Heart left ventricle (tissue), 16 donors: Measurements from ENCODE around the gene GPR87. TPM values are rescaled to one million over a fixed set of nuclear protein-coding genes. Genes with fewer than 3 reads are reported as not detected.

ENCODE experiments used
- ATAC-seq, 4 donors: fragments of 200-7000 bp; cut with Tn5 transposase; one replicate each; pipeline ENCODE4 v1.9.1; 2020 to 2022; ENCODE audit warnings: moderate library complexity in 4 of 4, mild to moderate bottlenecking in 3 of 4, moderate number of reproducible peaks in 1 of 4
- DNase-seq, 5 donors: peaks; one replicate each; pipeline ENCODE4 v3.0.0-alpha.2; 2020
- H3K27ac ChIP-seq, 12 donors: fragments of 200-600 bp; sonication (generic) in 4 of 12; one replicate each; pipeline versions ENCODE4 v1.5.0 to v1.8.0; 2016 to 2022; ENCODE audit warnings: mild to moderate bottlenecking in 2 of 12
- H3K27me3 ChIP-seq, 9 donors: fragments of 200-600 bp; sonication (generic) in 2 of 9; one replicate each; pipeline versions ENCODE4 v1.5.1 to v1.8.0; 2016 to 2022; ENCODE audit warnings: mild to moderate bottlenecking in 3 of 9
- H3K36me3 ChIP-seq, 9 donors: fragments of 200-600 bp; sonication (generic) in 2 of 9; one replicate each; pipeline versions ENCODE4 v1.5.0 to v1.8.0; 2018 to 2022; ENCODE audit warnings: mild to moderate bottlenecking in 2 of 9
- H3K4me1 ChIP-seq, 12 donors: fragments of 200-600 bp; sonication (generic) in 4 of 12; one replicate each; pipeline versions ENCODE4 v1.5.0 to v1.8.0; 2016 to 2022; ENCODE audit warnings: mild to moderate bottlenecking in 3 of 12
- H3K4me3 ChIP-seq, 12 donors: fragments of 200-600 bp; sonication (generic) in 4 of 12; one replicate each; pipeline versions ENCODE4 v1.5.0 to v1.8.0; 2017 to 2022; ENCODE audit warnings: mild to moderate bottlenecking in 9 of 12, moderate library complexity in 4 of 12
- H3K9me3 ChIP-seq, 12 donors: fragments of 200-600 bp; sonication (generic) in 4 of 12; one replicate each; pipeline versions ENCODE4 v1.5.0 to v1.8.0; 2016 to 2022; ENCODE audit warnings: mild to moderate bottlenecking in 1 of 12
- POLR2A ChIP-seq, 2 donors: fragments of 450-650 bp; IDR thresholded peaks; one replicate each; pipeline ENCODE4 v1.6.1; 2017; ENCODE audit warnings: antibody characterized with exemption in 2 of 2, mild to moderate bottlenecking in 2 of 2, moderate library complexity in 2 of 2
- WGBS, 4 donors: extraction: QIAGEN DNeasy Blood & Tissue Kit in 2 of 4; methylation state at CpG; one replicate each; pipeline versions ENCODE4 v1.1.5 to v1.1.7; 2013 to 2018; 5-methylcytosine and 5-hydroxymethylcytosine counted together
- intact Hi-C, 10 donors: fragments of 100-400 bp; cut with DNase I; formaldehyde crosslinking; loops; one replicate each; pipeline versions ENCODE4 v1.11.1 to v1.14.2; 2022
- long read RNA-seq, 3 donors: library from polyadenylated mRNA; unstranded; transcript quantifications; one replicate each; pipeline ENCODE4 v2.0.0, GENCODE V29; 2020 to 2021
- polyA plus RNA-seq, 2 donors: library from polyadenylated mRNA; stranded (reverse); fragments of 200-250 nt; gene quantifications; one replicate each; pipeline ENCODE4 v1.2.3, GENCODE V29; 2013
- total RNA-seq, 9 donors: library from RNA; depleted of rRNA in 2 of 9; stranded (reverse); fragments of >200 nt in 2 of 9; fragmentation: NEBNext Ultra II Directional in 3 of 9; extraction: Animal tissue kit (Norgen Biotek cat#: 25700) in 3 of 9; gene quantifications; one replicate each; pipeline versions ENCODE4 v1.1.0 to v1.2.4, GENCODE V29; 2016 to 2023
- TF ChIP-seq, protein P1 (sequence below), 12 donors: fragments of 200-600 bp; sonication (generic) in 4 of 12; IDR thresholded peaks; one replicate each; pipeline versions ENCODE4 v1.5.0 to v1.8.0; 2018 to 2022; ENCODE audit warnings: antibody characterized with exemption in 12 of 12, mild to moderate bottlenecking in 5 of 12
- donor health status: ischemic (EF 13 %, LVEDD 7.1; RV severe dilation, severe dysfunction).
- donor health status: healthy with polysubstance abuse.
- donor health status: DM: no; HTN: yes; CAD: no.
- donor health status: DM: no; HTN: no; CAD: no.
- donor health status: ischemic (EF 25% LVEDD 6.9; RV normal size, moderate dysfunction).
- donor health status: ischemic (EF 25% LVEDD 5.7; RV mildly dilated, moderate dysfunction).
- donor health status: healthy.
- donor health status: DM: yes; HTN: yes; CAD: no.
- donor health status: ischemic (EF 35%, LVEDD 5.7; RV mildly dilated, moderate dysfunction).
- donor health status: nonischemic (EF 11% LVEDD 7.7; RV severe dilation, severe dysfunction).
- donor health status: DM: yes; HTN: yes; CAD: no.
- donor health status: PGD.
- donor health status: ischemic (EF 29% LVEDD 5.4; RV normal size, mild dysfunction).
- donor health status: nonischemic (EF 23%, LVEDD 6.1; RV moderate dilation, normal function).

GPR87 gene, protein sequence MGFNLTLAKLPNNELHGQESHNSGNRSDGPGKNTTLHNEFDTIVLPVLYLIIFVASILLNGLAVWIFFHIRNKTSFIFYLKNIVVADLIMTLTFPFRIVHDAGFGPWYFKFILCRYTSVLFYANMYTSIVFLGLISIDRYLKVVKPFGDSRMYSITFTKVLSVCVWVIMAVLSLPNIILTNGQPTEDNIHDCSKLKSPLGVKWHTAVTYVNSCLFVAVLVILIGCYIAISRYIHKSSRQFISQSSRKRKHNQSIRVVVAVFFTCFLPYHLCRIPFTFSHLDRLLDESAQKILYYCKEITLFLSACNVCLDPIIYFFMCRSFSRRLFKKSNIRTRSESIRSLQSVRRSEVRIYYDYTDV
- not detected for total RNA-seq
- not detected for polyA plus RNA-seq
- long read RNA-seq, donor 1, result 0 reads
- long read RNA-seq, donor 2, result 0 reads
- long read RNA-seq, donor 3, result 0 reads

- Histone ChIP-seq H3K27me3 (no peaks in the 10 kb centered on the region), H3K9me3 (no peaks in the 10 kb centered on the region), H3K27ac (no peak within 1 kb of the TSS), H3K4me3 (no peak within 1 kb of the TSS), H3K4me1 (peaks cover 0 to 18% (median 0%) of the 10 kb centered on the region in 12 donors), H3K36me3 (no peaks in the 10 kb centered on the region)
- DNase-seq, result no peak
- 76 to 79% (median 77%) methylated on average over 7 of the region's 7 CpGs for WGBS, 4 donors
- no peak for ATAC-seq
- intact Hi-C loops, result no loop called here
- TF ChIP-seq, protein P1, sequence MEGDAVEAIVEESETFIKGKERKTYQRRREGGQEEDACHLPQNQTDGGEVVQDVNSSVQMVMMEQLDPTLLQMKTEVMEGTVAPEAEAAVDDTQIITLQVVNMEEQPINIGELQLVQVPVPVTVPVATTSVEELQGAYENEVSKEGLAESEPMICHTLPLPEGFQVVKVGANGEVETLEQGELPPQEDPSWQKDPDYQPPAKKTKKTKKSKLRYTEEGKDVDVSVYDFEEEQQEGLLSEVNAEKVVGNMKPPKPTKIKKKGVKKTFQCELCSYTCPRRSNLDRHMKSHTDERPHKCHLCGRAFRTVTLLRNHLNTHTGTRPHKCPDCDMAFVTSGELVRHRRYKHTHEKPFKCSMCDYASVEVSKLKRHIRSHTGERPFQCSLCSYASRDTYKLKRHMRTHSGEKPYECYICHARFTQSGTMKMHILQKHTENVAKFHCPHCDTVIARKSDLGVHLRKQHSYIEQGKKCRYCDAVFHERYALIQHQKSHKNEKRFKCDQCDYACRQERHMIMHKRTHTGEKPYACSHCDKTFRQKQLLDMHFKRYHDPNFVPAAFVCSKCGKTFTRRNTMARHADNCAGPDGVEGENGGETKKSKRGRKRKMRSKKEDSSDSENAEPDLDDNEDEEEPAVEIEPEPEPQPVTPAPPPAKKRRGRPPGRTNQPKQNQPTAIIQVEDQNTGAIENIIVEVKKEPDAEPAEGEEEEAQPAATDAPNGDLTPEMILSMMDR (IDR thresholded peaks at IDR 0.05), result no peak
- TF ChIP-seq POLR2A (IDR thresholded peaks at IDR 0.05), result no peak
These were observed at the start of gene GPR87 for GRCh38 chr3:151316267-151316991. GPR87 (minus strand) TSS chr3:151316820; CDS start chr3:151300100, 16,720 bp downstream.

DNA sequence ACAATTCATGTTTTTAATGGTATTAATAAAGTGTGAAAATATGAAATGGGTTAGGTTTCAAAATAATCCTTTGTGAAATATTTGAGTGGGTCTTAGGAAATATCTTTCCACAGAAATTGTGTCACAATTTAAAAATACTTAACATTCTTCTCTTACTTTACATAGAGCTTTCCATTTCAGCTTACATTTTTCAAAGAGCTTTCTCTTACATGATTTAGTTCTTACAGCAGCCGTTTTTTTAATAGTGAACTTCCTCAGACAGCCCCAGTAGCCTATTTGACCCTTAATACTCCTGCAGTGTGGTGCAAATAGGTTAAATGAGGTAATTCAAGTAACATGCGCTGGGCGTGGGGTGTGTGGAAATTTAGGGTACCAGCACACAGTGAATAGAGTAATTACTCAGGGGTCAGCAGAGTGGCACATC is 46.1 kb upstream of the GPR87 start:
- Histone ChIP-seq H3K4me3 (no peak overlapping the region), H3K4me1 (peaks cover 0 to 3% (median 0%) of the 10 kb centered on the region in 12 donors), H3K27me3 (no peaks in the 10 kb centered on the region), H3K36me3 (no peaks in the 10 kb centered on the region), H3K27ac (no peak overlapping the region), H3K9me3 (no peaks in the 10 kb centered on the region)
- intact Hi-C loops, result no loop called here
- no peak for DNase-seq
- no peak for ATAC-seq
- WGBS, 4 donors, result 73 to 82% (median 78%) methylated on average over 3 of the region's 3 CpGs
- TF ChIP-seq POLR2A (IDR thresholded peaks at IDR 0.05), result no peak
- TF ChIP-seq, protein P1 (IDR thresholded peaks at IDR 0.05), result no peak

DNA sequence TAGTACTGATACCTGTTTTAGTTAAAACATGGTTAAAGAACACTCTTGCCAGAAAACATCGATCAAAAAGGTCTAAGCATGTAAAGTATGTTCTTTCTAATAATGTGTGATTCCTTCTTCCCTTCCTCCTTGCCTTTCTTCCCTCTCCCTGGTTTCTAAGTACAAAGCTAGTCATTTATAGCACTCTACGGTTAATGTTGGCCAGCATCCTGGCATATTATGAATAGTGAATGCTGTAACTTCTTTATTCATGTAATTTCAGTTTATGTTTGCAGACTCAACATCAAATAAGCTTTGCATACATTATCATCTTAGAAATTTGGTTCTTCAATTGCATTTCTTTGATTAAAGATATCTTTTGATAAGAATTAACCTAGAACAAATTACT is 40.8 kb upstream of the GPR87 start:
- H3K4me3 ChIP-seq, result no peak overlapping the region

More for the DNA sequence above, 40.8 kb upstream of the GPR87 start:
- ATAC-seq (no peak), DNase-seq (no peak)
- intact Hi-C loops, result no loop called here
- Histone ChIP-seq H3K27me3 (no peaks in the 10 kb centered on the region), H3K36me3 (no peaks in the 10 kb centered on the region), H3K9me3 (no peaks in the 10 kb centered on the region), H3K4me1 (peaks cover 0 to 20% (median 0%) of the 10 kb centered on the region in 12 donors), H3K27ac (peak overlapping the region in 1 of 12 donors; percentile 12)
- TF ChIP-seq, protein P1 (IDR thresholded peaks at IDR 0.05), result no peak
- TF ChIP-seq POLR2A (IDR thresholded peaks at IDR 0.05), result no peak
- WGBS, 4 donors, result 67 to 86% (median 70%) methylated on average over 2 of the region's 2 CpGs
